Liver (tissue), 9 donors: ENCODE measurements around the gene NGB. TPM values are rescaled to one million over a fixed set of nuclear protein-coding genes. Genes with fewer than 3 reads are reported as not detected.

Experiments
- DNase-seq: peaks from one replicate; pipeline ENCODE4 v3.0.0-alpha.2; 2017; ENCODE audit warnings: low spot score
- H3K27ac ChIP-seq, 2 donors: one replicate each; pipeline ENCODE4 v1.7.0; 2013; ENCODE audit warnings: inconsistent platforms in 2 of 2, low read length in 2 of 2, control low read depth in 1 of 2, low read depth in 1 of 2, mild to moderate bottlenecking in 1 of 2
- H3K27me3 ChIP-seq, 4 donors: one replicate each; pipeline versions ENCODE4 v1.6.1 to v1.7.0; 2013; ENCODE audit warnings: low read length in 3 of 4, inconsistent platforms in 1 of 4, mild to moderate bottlenecking in 1 of 4, moderate library complexity in 1 of 4; ENCODE audit not compliant: control insufficient read depth in 4 of 4, insufficient read depth in 4 of 4
- H3K36me3 ChIP-seq, 4 donors: one replicate each; pipeline versions ENCODE4 v1.6.1 to v1.7.0; 2013; ENCODE audit warnings: low read length in 3 of 4, mild to moderate bottlenecking in 3 of 4, low read depth in 1 of 4, moderate library complexity in 1 of 4; ENCODE audit not compliant: control insufficient read depth in 4 of 4, insufficient read depth in 3 of 4
- H3K4me1 ChIP-seq, 4 donors: one replicate each; pipeline versions ENCODE4 v1.6.1 to v1.7.0; 2013; ENCODE audit warnings: low read length in 3 of 4, mild to moderate bottlenecking in 3 of 4, moderate library complexity in 1 of 4; ENCODE audit not compliant: control insufficient read depth in 4 of 4, insufficient read depth in 4 of 4
- H3K4me3 ChIP-seq, 3 donors: one replicate each; pipeline versions ENCODE4 v1.6.1 to v1.7.0; 2013; ENCODE audit warnings: low read length in 3 of 3, control low read depth in 1 of 3, low read depth in 1 of 3, mild to moderate bottlenecking in 1 of 3
- H3K9ac ChIP-seq, 2 donors: one replicate each; pipeline ENCODE4 v1.7.0; 2013; ENCODE audit warnings: low read length in 2 of 2, mild to moderate bottlenecking in 2 of 2, moderate library complexity in 2 of 2, control low read depth in 1 of 2, low read depth in 1 of 2
- H3K9me3 ChIP-seq, 4 donors: one replicate each; pipeline versions ENCODE4 v1.6.1 to v1.7.0; 2013; ENCODE audit warnings: low read length in 3 of 4; ENCODE audit not compliant: control insufficient read depth in 4 of 4
- FOXA1 ChIP-seq: IDR thresholded peaks from 2 replicates; pipeline ENCODE4 v1.6.1; 2016; ENCODE audit warnings: antibody characterized with exemption
- FOXA2 ChIP-seq: IDR thresholded peaks from 2 replicates; pipeline ENCODE4 v1.6.1; 2016; ENCODE audit warnings: antibody characterized with exemption
- GABPA ChIP-seq, 2 donors: IDR thresholded peaks in 1 of 2; conservative IDR thresholded peaks in 1 of 2; 2 replicates each; pipeline ENCODE4 v1.6.1; 2016; ENCODE audit warnings: antibody characterized with exemption in 2 of 2, mild to moderate bottlenecking in 1 of 2, moderate library complexity in 1 of 2
- HNF4A ChIP-seq, 2 donors: conservative IDR thresholded peaks; 2 replicates each; pipeline ENCODE4 v1.6.1; 2016; ENCODE audit warnings: antibody characterized with exemption in 2 of 2, mild to moderate bottlenecking in 2 of 2
- HNF4G ChIP-seq: IDR thresholded peaks from 2 replicates; pipeline ENCODE4 v1.6.1; 2016; ENCODE audit warnings: antibody characterized with exemption
- JUND ChIP-seq, 2 donors: IDR thresholded peaks; 2 replicates each; pipeline ENCODE4 v1.6.1; 2016; ENCODE audit warnings: antibody characterized with exemption in 2 of 2
- RAD21 ChIP-seq, 2 donors: IDR thresholded peaks; 2 replicates each; pipeline ENCODE4 v1.6.1; 2016; ENCODE audit warnings: antibody characterized with exemption in 2 of 2, mild to moderate bottlenecking in 2 of 2
- RXRA ChIP-seq, 2 donors: IDR thresholded peaks; 2 replicates each; pipeline ENCODE4 v1.6.1; 2017 to 2018; ENCODE audit warnings: antibody characterized with exemption in 2 of 2, mild to moderate bottlenecking in 1 of 2
- TAF1 ChIP-seq: conservative IDR thresholded peaks from 2 replicates; pipeline ENCODE4 v1.6.1; 2016; ENCODE audit warnings: antibody characterized with exemption, mild to moderate bottlenecking
- YY1 ChIP-seq: IDR thresholded peaks from 2 replicates; pipeline ENCODE4 v1.6.1; 2016; ENCODE audit warnings: antibody characterized with exemption, mild to moderate bottlenecking
- WGBS: extraction: QIAGEN DNeasy Blood & Tissue Kit; methylation state at CpG from one replicate; pipeline ENCODE4 v1.1.7; 2013; 5-methylcytosine and 5-hydroxymethylcytosine counted together
- polyA plus RNA-seq, 2 donors: library from polyadenylated mRNA; stranded (reverse) in 1 of 2; unstranded in 1 of 2; fragments of 200-250 nt in 1 of 2; fragments of >200 nt in 1 of 2; fragmentation: Nextera tagmentation in 1 of 2; extraction: Ambion mirVana in 1 of 2; gene quantifications; one replicate each; pipeline versions ENCODE4 v1.2.1 to v1.2.3, GENCODE V29; 2013 to 2015
- total RNA-seq, 2 donors: library from RNA; depleted of rRNA; stranded (reverse); fragments of >200 nt; gene quantifications; one replicate each; pipeline ENCODE4 v1.2.3, GENCODE V29; 2014
- TF ChIP-seq, protein P1 (sequence below): IDR thresholded peaks from 2 replicates; pipeline ENCODE4 v1.6.1; 2016; ENCODE audit warnings: antibody characterized with exemption
- TF ChIP-seq, protein P2 (sequence below): IDR thresholded peaks from 2 replicates; pipeline ENCODE4 v1.6.1; 2016; ENCODE audit warnings: antibody characterized with exemption, mild to moderate bottlenecking
- TF ChIP-seq, protein P3 (sequence below): IDR thresholded peaks from 2 replicates; pipeline ENCODE4 v1.6.1; 2016; ENCODE audit warnings: antibody characterized with exemption
- TF ChIP-seq, protein P4 (sequence below): IDR thresholded peaks from 2 replicates; pipeline ENCODE4 v1.6.1; 2016; ENCODE audit warnings: antibody characterized with exemption
- TF ChIP-seq, protein P5 (sequence below): fragments of 150-350 bp; IDR thresholded peaks from 2 replicates; pipeline ENCODE4 v1.5.1; 2017; ENCODE audit warnings: improper control_type of control experiment, low read depth, low read length; ENCODE audit not compliant: missing input control
- donor health status: healthy.
- donor health status: healthy.
- donor health status: healthy.
- donor health status: healthy.
- donor health status: healthy.

The NGB gene
- total and polyA plus RNA-seq, 4 donors, result not detected

DNA sequence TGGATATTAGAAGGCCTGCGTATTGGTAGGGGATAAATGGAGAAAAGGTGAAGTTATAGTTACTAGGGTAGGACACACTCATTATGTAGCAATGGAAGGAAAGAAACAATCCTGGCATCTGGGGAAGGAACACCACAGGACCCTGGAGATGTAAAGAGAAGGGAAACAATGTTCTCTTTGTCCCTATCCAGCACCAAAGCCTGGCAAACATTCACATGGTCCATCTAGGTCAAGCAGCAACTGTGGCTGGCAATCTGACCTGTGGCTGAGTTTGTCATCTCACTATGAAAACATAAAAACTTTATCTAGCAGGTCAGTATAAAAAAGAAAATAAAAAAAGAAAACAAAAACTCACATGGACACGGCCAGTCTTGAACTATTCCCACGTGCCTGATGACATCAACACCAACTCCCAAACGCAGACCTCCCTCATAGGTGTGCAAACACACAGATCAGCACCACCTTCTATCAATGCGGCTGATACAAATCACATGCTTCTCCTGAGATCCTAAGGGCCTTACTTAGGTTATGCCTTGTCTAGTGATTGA lies 47.1 kb upstream of the NGB start:
- Histone ChIP-seq H3K27me3 (no peaks in the 10 kb centered on the region), H3K9ac (no peak overlapping the region), H3K36me3 (no peaks in the 10 kb centered on the region), H3K27ac (peak overlapping the region in 1 of 2 donors; percentile 21), H3K4me3 (no peak overlapping the region), H3K9me3 (no peaks in the 10 kb centered on the region), H3K4me1 (peaks cover 4 to 52% (median 45%) of the 10 kb centered on the region in 4 donors)
- no peak for TF ChIP-seq JUND (IDR thresholded peaks at IDR 0.05)
- peak in 1 of 2 donors; percentile 11 for TF ChIP-seq HNF4A (conservative IDR thresholded peaks at IDR 0.05)
- DNase-seq, result no peak
- WGBS, result 47% methylated on average over 5 of the region's 5 CpGs

DNA sequence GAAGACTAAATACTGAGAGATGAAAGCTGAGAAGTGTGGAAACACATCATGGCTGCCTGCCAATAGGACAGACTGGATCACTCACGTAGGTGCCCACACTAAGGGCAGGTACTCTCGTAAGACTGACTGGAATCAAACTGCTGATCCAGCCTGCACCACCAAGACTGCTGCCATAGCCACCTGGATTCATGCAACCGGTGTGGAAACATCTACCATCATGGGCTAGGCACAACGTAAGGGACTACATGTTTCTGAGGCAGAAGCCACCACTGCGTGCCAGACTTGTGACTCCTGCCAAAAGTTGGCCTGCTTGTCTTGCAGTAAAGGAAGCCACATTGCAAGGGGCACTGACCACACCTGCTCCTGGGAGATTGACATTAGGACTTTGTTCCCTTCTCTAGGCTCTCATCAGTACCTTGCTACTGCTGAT lies 45.9 kb upstream of the NGB start:
- TF ChIP-seq RAD21 (IDR thresholded peaks at IDR 0.05) (no peak), YY1 (no peak)
- TF ChIP-seq, protein P1, sequence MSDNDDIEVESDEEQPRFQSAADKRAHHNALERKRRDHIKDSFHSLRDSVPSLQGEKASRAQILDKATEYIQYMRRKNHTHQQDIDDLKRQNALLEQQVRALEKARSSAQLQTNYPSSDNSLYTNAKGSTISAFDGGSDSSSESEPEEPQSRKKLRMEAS, result no peak
- TF ChIP-seq, protein P2, sequence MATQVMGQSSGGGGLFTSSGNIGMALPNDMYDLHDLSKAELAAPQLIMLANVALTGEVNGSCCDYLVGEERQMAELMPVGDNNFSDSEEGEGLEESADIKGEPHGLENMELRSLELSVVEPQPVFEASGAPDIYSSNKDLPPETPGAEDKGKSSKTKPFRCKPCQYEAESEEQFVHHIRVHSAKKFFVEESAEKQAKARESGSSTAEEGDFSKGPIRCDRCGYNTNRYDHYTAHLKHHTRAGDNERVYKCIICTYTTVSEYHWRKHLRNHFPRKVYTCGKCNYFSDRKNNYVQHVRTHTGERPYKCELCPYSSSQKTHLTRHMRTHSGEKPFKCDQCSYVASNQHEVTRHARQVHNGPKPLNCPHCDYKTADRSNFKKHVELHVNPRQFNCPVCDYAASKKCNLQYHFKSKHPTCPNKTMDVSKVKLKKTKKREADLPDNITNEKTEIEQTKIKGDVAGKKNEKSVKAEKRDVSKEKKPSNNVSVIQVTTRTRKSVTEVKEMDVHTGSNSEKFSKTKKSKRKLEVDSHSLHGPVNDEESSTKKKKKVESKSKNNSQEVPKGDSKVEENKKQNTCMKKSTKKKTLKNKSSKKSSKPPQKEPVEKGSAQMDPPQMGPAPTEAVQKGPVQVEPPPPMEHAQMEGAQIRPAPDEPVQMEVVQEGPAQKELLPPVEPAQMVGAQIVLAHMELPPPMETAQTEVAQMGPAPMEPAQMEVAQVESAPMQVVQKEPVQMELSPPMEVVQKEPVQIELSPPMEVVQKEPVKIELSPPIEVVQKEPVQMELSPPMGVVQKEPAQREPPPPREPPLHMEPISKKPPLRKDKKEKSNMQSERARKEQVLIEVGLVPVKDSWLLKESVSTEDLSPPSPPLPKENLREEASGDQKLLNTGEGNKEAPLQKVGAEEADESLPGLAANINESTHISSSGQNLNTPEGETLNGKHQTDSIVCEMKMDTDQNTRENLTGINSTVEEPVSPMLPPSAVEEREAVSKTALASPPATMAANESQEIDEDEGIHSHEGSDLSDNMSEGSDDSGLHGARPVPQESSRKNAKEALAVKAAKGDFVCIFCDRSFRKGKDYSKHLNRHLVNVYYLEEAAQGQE, result no peak
- Histone ChIP-seq H3K27ac (peak overlapping the region; percentile 25 to 42), H3K9me3 (no peaks in the 10 kb centered on the region), H3K27me3 (no peaks in the 10 kb centered on the region), H3K4me1 (peaks cover 1 to 40% (median 33%) of the 10 kb centered on the region in 4 donors), H3K9ac (no peak overlapping the region), H3K36me3 (no peaks in the 10 kb centered on the region), H3K4me3 (no peak overlapping the region)
- DNase-seq, result no peak
- WGBS, result 57% methylated on average over 5 of the region's 5 CpGs

DNA sequence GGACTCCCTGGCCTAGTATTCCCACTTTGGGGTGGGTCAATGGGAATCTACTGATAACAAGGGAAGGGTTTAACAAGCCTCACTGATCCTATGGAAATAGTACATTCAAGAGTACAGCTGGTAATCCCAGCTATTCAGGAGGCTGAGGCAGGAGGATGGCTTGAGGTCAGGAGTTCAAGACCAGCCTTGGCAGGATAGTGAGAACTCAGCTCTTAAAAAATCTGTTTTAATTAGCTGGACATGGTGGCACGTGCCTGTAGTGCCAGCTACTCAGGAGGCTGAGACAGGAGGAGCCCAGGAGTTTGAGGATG lies 45.1 kb upstream of the NGB start:
- no peak overlapping the region for H3K9ac ChIP-seq
- H3K4me3 ChIP-seq, result no peak overlapping the region
- H3K4me1 ChIP-seq, result peaks cover 1 to 37% (median 32%) of the 10 kb centered on the region in 4 donors
- H3K27ac ChIP-seq, result no peak overlapping the region
- TF ChIP-seq RAD21 (IDR thresholded peaks at IDR 0.05), result no peak
- no peak for TF ChIP-seq TAF1
- no peak for TF ChIP-seq HNF4A (conservative IDR thresholded peaks at IDR 0.05)
- TF ChIP-seq JUND (IDR thresholded peaks at IDR 0.05), result no peak
- TF ChIP-seq, protein P2, result no peak
- TF ChIP-seq, protein P3, sequence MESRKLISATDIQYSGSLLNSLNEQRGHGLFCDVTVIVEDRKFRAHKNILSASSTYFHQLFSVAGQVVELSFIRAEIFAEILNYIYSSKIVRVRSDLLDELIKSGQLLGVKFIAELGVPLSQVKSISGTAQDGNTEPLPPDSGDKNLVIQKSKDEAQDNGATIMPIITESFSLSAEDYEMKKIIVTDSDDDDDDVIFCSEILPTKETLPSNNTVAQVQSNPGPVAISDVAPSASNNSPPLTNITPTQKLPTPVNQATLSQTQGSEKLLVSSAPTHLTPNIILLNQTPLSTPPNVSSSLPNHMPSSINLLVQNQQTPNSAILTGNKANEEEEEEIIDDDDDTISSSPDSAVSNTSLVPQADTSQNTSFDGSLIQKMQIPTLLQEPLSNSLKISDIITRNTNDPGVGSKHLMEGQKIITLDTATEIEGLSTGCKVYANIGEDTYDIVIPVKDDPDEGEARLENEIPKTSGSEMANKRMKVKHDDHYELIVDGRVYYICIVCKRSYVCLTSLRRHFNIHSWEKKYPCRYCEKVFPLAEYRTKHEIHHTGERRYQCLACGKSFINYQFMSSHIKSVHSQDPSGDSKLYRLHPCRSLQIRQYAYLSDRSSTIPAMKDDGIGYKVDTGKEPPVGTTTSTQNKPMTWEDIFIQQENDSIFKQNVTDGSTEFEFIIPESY, result no peak
- TF ChIP-seq HNF4G, result no peak
- no peak for TF ChIP-seq GABPA (IDR thresholded peaks at IDR 0.05 in 1 of 2, conservative IDR thresholded peaks at IDR 0.05 in 1 of 2)
- TF ChIP-seq, protein P4, sequence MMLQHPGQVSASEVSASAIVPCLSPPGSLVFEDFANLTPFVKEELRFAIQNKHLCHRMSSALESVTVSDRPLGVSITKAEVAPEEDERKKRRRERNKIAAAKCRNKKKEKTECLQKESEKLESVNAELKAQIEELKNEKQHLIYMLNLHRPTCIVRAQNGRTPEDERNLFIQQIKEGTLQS, result no peak
- TF ChIP-seq RXRA (IDR thresholded peaks at IDR 0.05), result no peak
- no peak for TF ChIP-seq FOXA1
- no peak for TF ChIP-seq YY1
- no peak for TF ChIP-seq FOXA2
- TF ChIP-seq, protein P5, sequence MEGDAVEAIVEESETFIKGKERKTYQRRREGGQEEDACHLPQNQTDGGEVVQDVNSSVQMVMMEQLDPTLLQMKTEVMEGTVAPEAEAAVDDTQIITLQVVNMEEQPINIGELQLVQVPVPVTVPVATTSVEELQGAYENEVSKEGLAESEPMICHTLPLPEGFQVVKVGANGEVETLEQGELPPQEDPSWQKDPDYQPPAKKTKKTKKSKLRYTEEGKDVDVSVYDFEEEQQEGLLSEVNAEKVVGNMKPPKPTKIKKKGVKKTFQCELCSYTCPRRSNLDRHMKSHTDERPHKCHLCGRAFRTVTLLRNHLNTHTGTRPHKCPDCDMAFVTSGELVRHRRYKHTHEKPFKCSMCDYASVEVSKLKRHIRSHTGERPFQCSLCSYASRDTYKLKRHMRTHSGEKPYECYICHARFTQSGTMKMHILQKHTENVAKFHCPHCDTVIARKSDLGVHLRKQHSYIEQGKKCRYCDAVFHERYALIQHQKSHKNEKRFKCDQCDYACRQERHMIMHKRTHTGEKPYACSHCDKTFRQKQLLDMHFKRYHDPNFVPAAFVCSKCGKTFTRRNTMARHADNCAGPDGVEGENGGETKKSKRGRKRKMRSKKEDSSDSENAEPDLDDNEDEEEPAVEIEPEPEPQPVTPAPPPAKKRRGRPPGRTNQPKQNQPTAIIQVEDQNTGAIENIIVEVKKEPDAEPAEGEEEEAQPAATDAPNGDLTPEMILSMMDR, result no peak
- WGBS, result 60% methylated on average over 1 of the region's 1 CpG
- H3K27me3 ChIP-seq, result no peaks in the 10 kb centered on the region
- DNase-seq, result no peak
- no peaks in the 10 kb centered on the region for H3K36me3 ChIP-seq
- no peaks in the 10 kb centered on the region for H3K9me3 ChIP-seq
